Trophoblast cell (in vitro differentiated cells and primary cell): Measurements from ENCODE around the gene SPATA45.

ENCODE experiments used
- DNase-seq, 2 donors: peaks; one replicate each; pipeline ENCODE4 v3.0.0-alpha.2; 2016
- H2AFZ ChIP-seq: 2 replicates; pipeline ENCODE4 v1.6.1; 2013; ENCODE audit warnings: low read length, moderate library complexity, mild to moderate bottlenecking; ENCODE audit not compliant: insufficient read depth, poor library complexity
- H2AK5ac ChIP-seq: 2 replicates; pipeline ENCODE4 v1.6.1; 2013; ENCODE audit warnings: mild to moderate bottlenecking, low read length
- H2BK120ac ChIP-seq: 2 replicates; pipeline ENCODE4 v1.6.1; 2013; ENCODE audit warnings: low read length, mild to moderate bottlenecking, moderate library complexity; ENCODE audit not compliant: insufficient read depth, poor library complexity
- H2BK12ac ChIP-seq: 2 replicates; pipeline ENCODE4 v1.6.1; 2013; ENCODE audit warnings: mild to moderate bottlenecking, low read length, moderate library complexity
- H2BK5ac ChIP-seq: 2 replicates; pipeline ENCODE4 v1.6.1; 2013; ENCODE audit warnings: low read length, low read depth, moderate library complexity, mild to moderate bottlenecking; ENCODE audit not compliant: poor library complexity
- H3K14ac ChIP-seq: 2 replicates; pipeline ENCODE4 v1.6.1; 2013; ENCODE audit warnings: mild to moderate bottlenecking, low read length
- H3K18ac ChIP-seq: 2 replicates; pipeline ENCODE4 v1.6.1; 2013; ENCODE audit warnings: mild to moderate bottlenecking, low read length
- H3K23ac ChIP-seq: 2 replicates; pipeline ENCODE4 v1.6.1; 2013; ENCODE audit warnings: low read length
- H3K27ac ChIP-seq: 2 replicates; pipeline ENCODE4 v1.5.1; 2013; ENCODE audit warnings: low read depth, mild to moderate bottlenecking, inconsistent platforms, low read length, moderate library complexity
- H3K27me3 ChIP-seq: 2 replicates; pipeline ENCODE4 v1.6.1; 2013; ENCODE audit warnings: inconsistent platforms, mild to moderate bottlenecking, low read length, moderate library complexity; ENCODE audit not compliant: insufficient read depth
- H3K36me3 ChIP-seq, 2 experiments: 1 replicate in 1 of 2; 2 replicates in 1 of 2; pipeline ENCODE4 v1.6.1; 2013; ENCODE audit warnings: low read length in 2 of 2, mild to moderate bottlenecking in 2 of 2, moderate library complexity in 1 of 2; ENCODE audit not compliant: insufficient read depth in 2 of 2, control insufficient read depth in 1 of 2
- H3K4ac ChIP-seq: 2 replicates; pipeline ENCODE4 v1.6.1; 2013; ENCODE audit warnings: low read depth, mild to moderate bottlenecking, low read length, moderate library complexity
- H3K4me1 ChIP-seq, 2 experiments: 1 replicate in 1 of 2; 2 replicates in 1 of 2; pipeline ENCODE4 v1.6.1; 2013; ENCODE audit warnings: low read length in 2 of 2, mild to moderate bottlenecking in 2 of 2, moderate library complexity in 1 of 2; ENCODE audit not compliant: insufficient read depth in 2 of 2, control insufficient read depth in 1 of 2
- H3K4me2 ChIP-seq: 2 replicates; pipeline ENCODE4 v1.6.1; 2013; ENCODE audit warnings: inconsistent platforms, mild to moderate bottlenecking, low read length, moderate library complexity
- H3K4me3 ChIP-seq: 2 replicates; pipeline ENCODE4 v1.5.1; 2013; ENCODE audit warnings: mild to moderate bottlenecking, low read depth, low read length, inconsistent platforms
- H3K79me1 ChIP-seq: one replicate; pipeline ENCODE4 v1.6.1; 2013; ENCODE audit warnings: low read length
- H3K79me2 ChIP-seq: 2 replicates; pipeline ENCODE4 v1.6.1; 2013; ENCODE audit warnings: low read length, mild to moderate bottlenecking; ENCODE audit not compliant: control insufficient read depth, insufficient read depth, poor library complexity
- H3K9ac ChIP-seq: 2 replicates; pipeline ENCODE4 v1.6.1; 2013; ENCODE audit warnings: mild to moderate bottlenecking, low read length
- H3K9me3 ChIP-seq: 2 replicates; pipeline ENCODE4 v1.6.1; 2013; ENCODE audit warnings: low read depth, mild to moderate bottlenecking, control low read depth, inconsistent platforms, low read length; ENCODE audit not compliant: insufficient read depth
- H4K12ac ChIP-seq: 2 replicates; pipeline ENCODE4 v1.6.1; 2013; ENCODE audit warnings: low read depth, mild to moderate bottlenecking, low read length, moderate library complexity
- H4K8ac ChIP-seq: 2 replicates; pipeline ENCODE4 v1.6.1; 2013; ENCODE audit warnings: low read depth, mild to moderate bottlenecking, low read length, moderate library complexity
- H4K91ac ChIP-seq: one replicate; pipeline ENCODE4 v1.6.1; 2013; ENCODE audit warnings: low read depth, mild to moderate bottlenecking, low read length, moderate library complexity
- WGBS: extraction: QIAGEN DNeasy Blood & Tissue Kit; methylation state at CpG from one replicate; pipeline ENCODE4 v1.1.7; 2013; ENCODE audit warnings: missing lambda C conversion rate; ENCODE audit not compliant: insufficient read length, insufficient coverage; ENCODE audit errors: extremely low coverage; 5-methylcytosine and 5-hydroxymethylcytosine counted together

Gene SPATA45

GRCh38 chr1:212878418-212878817, 31.0 kb upstream of the SPATA45 start:
- Histone ChIP-seq H3K18ac (no peak overlapping the region), H3K36me3 (peaks cover 10 to 14% of the 10 kb centered on the region in 2 experiments), H3K4me2 (no peak overlapping the region), H3K4ac (no peak overlapping the region), H3K9ac (no peak overlapping the region), H2BK120ac (no peak overlapping the region), H3K27me3 (no peaks in the 10 kb centered on the region), H4K12ac (no peak overlapping the region), H3K9me3 (no peaks in the 10 kb centered on the region), H4K8ac (no peak overlapping the region), H2BK12ac (no peak overlapping the region), H2AK5ac (no peak overlapping the region), H4K91ac (no peak overlapping the region), H3K23ac (no peak overlapping the region), H2AFZ (no peak overlapping the region), H3K79me2 (no peaks in the 10 kb centered on the region), H3K4me3 (no peak overlapping the region), H3K14ac (no peak overlapping the region), H3K79me1 (no peaks in the 10 kb centered on the region), H2BK5ac (no peak overlapping the region), H3K4me1 (no peaks in the 10 kb centered on the region), H3K27ac (no peak overlapping the region)
- no CpG with 5 or more reads among the region's 6 CpGs for WGBS
- DNase-seq = no peak

GRCh38 chr1:212873518-212873917, 26.1 kb upstream of the SPATA45 start:
- Histone ChIP-seq H3K4ac (no peak overlapping the region), H3K4me3 (no peak overlapping the region), H2AFZ (no peak overlapping the region), H3K14ac (no peak overlapping the region), H3K27ac (no peak overlapping the region), H3K79me2 (no peaks in the 10 kb centered on the region), H2BK12ac (no peak overlapping the region), H3K4me2 (no peak overlapping the region), H3K27me3 (no peaks in the 10 kb centered on the region), H3K4me1 (no peaks in the 10 kb centered on the region), H3K36me3 (peaks cover 12 to 20% of the 10 kb centered on the region in 2 experiments), H3K9me3 (no peaks in the 10 kb centered on the region), H4K8ac (no peak overlapping the region), H3K18ac (no peak overlapping the region), H3K9ac (no peak overlapping the region), H4K91ac (no peak overlapping the region), H2BK120ac (no peak overlapping the region), H2AK5ac (no peak overlapping the region), H2BK5ac (no peak overlapping the region), H4K12ac (no peak overlapping the region), H3K23ac (no peak overlapping the region), H3K79me1 (no peaks in the 10 kb centered on the region)
- no CpG with 5 or more reads among the region's 2 CpGs for WGBS
- DNase-seq = no peak

- Histone ChIP-seq H3K4ac (no peak overlapping the region), H3K27ac (no peak overlapping the region), H3K9me3 (no peaks in the 10 kb centered on the region), H2BK5ac (no peak overlapping the region), H3K4me3 (no peak overlapping the region), H3K79me1 (no peaks in the 10 kb centered on the region), H4K12ac (no peak overlapping the region), H3K79me2 (no peaks in the 10 kb centered on the region), H3K14ac (no peak overlapping the region), H3K9ac (no peak overlapping the region), H2BK120ac (no peak overlapping the region), H3K36me3 (peaks cover 17 to 20% of the 10 kb centered on the region in 2 experiments), H3K4me2 (no peak overlapping the region), H3K4me1 (no peaks in the 10 kb centered on the region), H4K91ac (no peak overlapping the region), H4K8ac (no peak overlapping the region), H2BK12ac (no peak overlapping the region), H3K27me3 (no peaks in the 10 kb centered on the region), H3K23ac (no peak overlapping the region), H2AK5ac (no peak overlapping the region), H3K18ac (no peak overlapping the region), H2AFZ (no peak overlapping the region)
- DNase-seq = no peak
- no CpG with 5 or more reads among the region's 1 CpG for WGBS
These were observed 24.5 kb upstream of the SPATA45 start for GRCh38 chr1:212871976-212872375.

- no CpG with 5 or more reads among the region's 1 CpG for WGBS
- no peaks in the 10 kb centered on the region for H3K9me3 ChIP-seq
- no peak for DNase-seq
- H3K23ac ChIP-seq = no peak overlapping the region
- H4K12ac ChIP-seq = no peak overlapping the region
- H3K9ac ChIP-seq = no peak overlapping the region
- no peak overlapping the region for H3K4me2 ChIP-seq
- no peaks in the 10 kb centered on the region for H3K4me1 ChIP-seq
- H3K27me3 ChIP-seq = no peaks in the 10 kb centered on the region
- no peak overlapping the region for H4K91ac ChIP-seq
- H2BK5ac ChIP-seq = no peak overlapping the region
- H3K79me2 ChIP-seq = no peaks in the 10 kb centered on the region
- no peak overlapping the region for H4K8ac ChIP-seq
- H2BK120ac ChIP-seq = no peak overlapping the region
- no peak overlapping the region for H3K4ac ChIP-seq
- no peak overlapping the region for H3K18ac ChIP-seq
- H3K14ac ChIP-seq = no peak overlapping the region
- no peak overlapping the region for H3K4me3 ChIP-seq
- no peak overlapping the region for H3K27ac ChIP-seq
- H3K36me3 ChIP-seq = peaks cover 8 to 9% of the 10 kb centered on the region in 2 experiments
- no peak overlapping the region for H2AK5ac ChIP-seq
- no peak overlapping the region for H2BK12ac ChIP-seq
- H3K79me1 ChIP-seq = no peaks in the 10 kb centered on the region
- H2AFZ ChIP-seq = no peak overlapping the region
These were observed 19.7 kb upstream of the SPATA45 start for GRCh38 chr1:212867192-212867591.
